WTC11 (cell line): ENCODE results near the gene PRKCE.

ENCODE experiments used
- ATF6 ChIP-seq: sonication (generic); formaldehyde crosslinking; IDR thresholded peaks from 2 replicates; pipeline ENCODE4 v1.8.1; 2023; ENCODE audit warnings: mild to moderate bottlenecking, missing genetic modification reagents
- CREB1 ChIP-seq: sonication (generic); formaldehyde crosslinking; IDR thresholded peaks from 2 replicates; pipeline ENCODE4 v1.8.0; 2023; ENCODE audit warnings: mild to moderate bottlenecking, missing genetic modification reagents
- CTCF ChIP-seq: fragments of 200-600 bp; IDR thresholded peaks from 2 replicates; pipeline ENCODE4 v1.8.0; 2022; ENCODE audit warnings: antibody characterized with exemption
- E2F4 ChIP-seq: sonication (generic); formaldehyde crosslinking; IDR thresholded peaks from 2 replicates; pipeline ENCODE4 v1.8.1; 2022; ENCODE audit warnings: low read depth, mild to moderate bottlenecking, moderate library complexity, missing genetic modification reagents, borderline replicate concordance
- ESRRA ChIP-seq: sonication (generic); formaldehyde crosslinking; IDR thresholded peaks from 2 replicates; pipeline ENCODE4 v1.8.1; 2022; ENCODE audit warnings: mild to moderate bottlenecking, missing genetic modification reagents, borderline replicate concordance
- GTF2I ChIP-seq: fragments of 250-450 bp; sonication (Bioruptor Pico); conservative IDR thresholded peaks from 2 replicates; pipeline ENCODE4 v1.4.0; 2021; ENCODE audit warnings: mild to moderate bottlenecking
- IRF1 ChIP-seq: sonication (generic); formaldehyde crosslinking; IDR thresholded peaks from 2 replicates; pipeline ENCODE4 v1.8.0; 2023; ENCODE audit warnings: missing genetic modification reagents
- JUN ChIP-seq: sonication (generic); formaldehyde crosslinking; IDR thresholded peaks from 2 replicates; pipeline ENCODE4 v1.8.0; 2023; ENCODE audit warnings: mild to moderate bottlenecking, missing genetic modification reagents
- MAX ChIP-seq: sonication (generic); formaldehyde crosslinking; IDR thresholded peaks from 2 replicates; pipeline ENCODE4 v1.8.0; 2022; ENCODE audit warnings: mild to moderate bottlenecking, missing genetic modification reagents
- NR3C1 ChIP-seq: sonication (generic); formaldehyde crosslinking; conservative IDR thresholded peaks from 2 replicates; pipeline ENCODE4 v1.8.1; 2023; ENCODE audit warnings: low read depth, mild to moderate bottlenecking, missing genetic modification reagents
- SP1 ChIP-seq: sonication (generic); formaldehyde crosslinking; conservative IDR thresholded peaks from 2 replicates; pipeline ENCODE4 v1.8.1; 2022; ENCODE audit warnings: missing genetic modification reagents
- USF1 ChIP-seq: sonication (generic); formaldehyde crosslinking; IDR thresholded peaks from 2 replicates; pipeline ENCODE4 v1.8.0; 2022; ENCODE audit warnings: mild to moderate bottlenecking, missing genetic modification reagents
- USF2 ChIP-seq: sonication (generic); formaldehyde crosslinking; IDR thresholded peaks from 2 replicates; pipeline ENCODE4 v1.8.1; 2023; ENCODE audit warnings: mild to moderate bottlenecking, missing genetic modification reagents, moderate library complexity
- ZNF138 ChIP-seq: sonication (generic); formaldehyde crosslinking; conservative IDR thresholded peaks from 2 replicates; pipeline ENCODE4 v1.8.1; 2022; ENCODE audit warnings: mild to moderate bottlenecking, moderate library complexity, missing genetic modification reagents

GRCh38 chr2:45683292-45683691 lies 31.8 kb downstream of the PRKCE start:
- no peak for TF ChIP-seq CTCF
- TF ChIP-seq NR3C1 (CRISPR knock-in tag), result no peak
- no peak for TF ChIP-seq ESRRA (CRISPR knock-in tag)
- no peak for TF ChIP-seq JUN (CRISPR knock-in tag)
- no peak for TF ChIP-seq GTF2I
- TF ChIP-seq ATF6 (CRISPR knock-in tag), result no peak
- no peak for TF ChIP-seq MAX (CRISPR knock-in tag)
- TF ChIP-seq ZNF138 (CRISPR knock-in tag), result no peak
- TF ChIP-seq E2F4 (CRISPR knock-in tag), result no peak
- TF ChIP-seq IRF1 (CRISPR knock-in tag), result no peak
- TF ChIP-seq USF1 (CRISPR knock-in tag), result no peak
- no peak for TF ChIP-seq USF2 (CRISPR knock-in tag)
- TF ChIP-seq CREB1 (CRISPR knock-in tag), result no peak
- no peak for TF ChIP-seq SP1
